ENCODE data around the gene MYO18A.
"Not testable (repeated sequence)": the region's sequence is repeated elsewhere in the genome, so short reads cannot be mapped to it uniquely, and the experiment has no call there.

Gene MYO18A, protein sequence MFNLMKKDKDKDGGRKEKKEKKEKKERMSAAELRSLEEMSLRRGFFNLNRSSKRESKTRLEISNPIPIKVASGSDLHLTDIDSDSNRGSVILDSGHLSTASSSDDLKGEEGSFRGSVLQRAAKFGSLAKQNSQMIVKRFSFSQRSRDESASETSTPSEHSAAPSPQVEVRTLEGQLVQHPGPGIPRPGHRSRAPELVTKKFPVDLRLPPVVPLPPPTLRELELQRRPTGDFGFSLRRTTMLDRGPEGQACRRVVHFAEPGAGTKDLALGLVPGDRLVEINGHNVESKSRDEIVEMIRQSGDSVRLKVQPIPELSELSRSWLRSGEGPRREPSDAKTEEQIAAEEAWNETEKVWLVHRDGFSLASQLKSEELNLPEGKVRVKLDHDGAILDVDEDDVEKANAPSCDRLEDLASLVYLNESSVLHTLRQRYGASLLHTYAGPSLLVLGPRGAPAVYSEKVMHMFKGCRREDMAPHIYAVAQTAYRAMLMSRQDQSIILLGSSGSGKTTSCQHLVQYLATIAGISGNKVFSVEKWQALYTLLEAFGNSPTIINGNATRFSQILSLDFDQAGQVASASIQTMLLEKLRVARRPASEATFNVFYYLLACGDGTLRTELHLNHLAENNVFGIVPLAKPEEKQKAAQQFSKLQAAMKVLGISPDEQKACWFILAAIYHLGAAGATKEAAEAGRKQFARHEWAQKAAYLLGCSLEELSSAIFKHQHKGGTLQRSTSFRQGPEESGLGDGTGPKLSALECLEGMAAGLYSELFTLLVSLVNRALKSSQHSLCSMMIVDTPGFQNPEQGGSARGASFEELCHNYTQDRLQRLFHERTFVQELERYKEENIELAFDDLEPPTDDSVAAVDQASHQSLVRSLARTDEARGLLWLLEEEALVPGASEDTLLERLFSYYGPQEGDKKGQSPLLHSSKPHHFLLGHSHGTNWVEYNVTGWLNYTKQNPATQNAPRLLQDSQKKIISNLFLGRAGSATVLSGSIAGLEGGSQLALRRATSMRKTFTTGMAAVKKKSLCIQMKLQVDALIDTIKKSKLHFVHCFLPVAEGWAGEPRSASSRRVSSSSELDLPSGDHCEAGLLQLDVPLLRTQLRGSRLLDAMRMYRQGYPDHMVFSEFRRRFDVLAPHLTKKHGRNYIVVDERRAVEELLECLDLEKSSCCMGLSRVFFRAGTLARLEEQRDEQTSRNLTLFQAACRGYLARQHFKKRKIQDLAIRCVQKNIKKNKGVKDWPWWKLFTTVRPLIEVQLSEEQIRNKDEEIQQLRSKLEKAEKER (N-terminal part only)

DNA sequence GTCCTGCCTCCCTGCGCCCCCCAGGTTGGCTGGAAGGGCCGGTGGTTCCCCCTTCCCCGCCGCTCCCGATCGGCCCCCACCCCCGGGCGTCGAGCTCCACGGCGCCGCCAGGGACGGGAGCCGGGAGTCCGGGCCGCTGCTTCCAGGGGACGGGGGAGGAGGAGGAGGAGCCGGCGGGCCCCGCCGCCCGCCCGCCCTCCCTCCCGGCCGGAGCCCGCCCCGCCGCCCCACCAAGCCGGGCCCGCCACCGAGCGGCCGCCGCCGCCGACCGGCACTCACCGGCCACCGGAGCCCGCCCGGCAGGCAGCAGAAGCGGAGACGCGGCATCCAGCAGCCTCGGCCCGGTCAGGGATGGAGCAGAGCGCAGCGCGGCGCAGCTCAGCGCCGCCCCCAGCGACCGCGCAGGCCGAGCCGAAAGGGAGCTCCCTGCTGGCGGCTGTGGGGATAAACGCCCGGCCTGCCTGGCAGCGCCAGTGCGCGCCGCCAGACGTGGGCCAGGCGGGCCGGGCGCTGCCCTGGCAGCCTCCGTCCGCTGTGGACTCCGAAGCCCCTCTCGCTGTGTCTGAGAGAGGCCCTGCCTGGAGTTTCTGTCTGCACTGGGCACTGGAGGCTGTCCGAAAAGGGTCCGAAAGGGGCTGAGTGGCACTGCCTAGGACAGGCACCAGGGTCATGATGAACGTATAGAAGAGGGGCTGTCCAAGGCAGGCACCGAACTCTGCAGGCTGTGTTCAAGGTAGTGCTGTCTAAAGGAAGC, at the start of gene MYO18A:
Gene MYO18A (minus strand): TSS at position 365 of the 754 bp plus-strand sequence. CDS start 13,458 bp downstream, outside the sequence.
- DNase-seq (ENCODE audit: low read depth, low spot score) = no peak

DNA sequence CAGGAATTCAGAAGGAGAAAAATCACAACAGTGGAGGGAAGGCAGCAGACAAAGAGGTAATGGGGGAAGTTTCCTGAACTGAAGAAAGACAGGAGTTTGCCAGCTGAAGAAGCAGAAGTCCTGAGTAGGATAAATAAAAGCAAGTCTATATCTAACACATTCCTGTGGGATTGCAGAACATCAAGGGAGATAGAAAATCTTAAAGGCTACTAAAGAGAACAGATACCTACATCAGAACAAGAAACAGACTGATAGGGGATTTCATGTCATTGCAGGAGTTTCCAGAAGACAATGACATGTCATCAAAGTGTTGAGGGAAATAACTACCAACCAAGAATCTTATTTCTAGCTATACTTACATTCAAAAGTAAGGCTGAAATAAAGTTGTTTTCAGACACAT, 45.2 kb upstream of the MYO18A start:
- DNase-seq (ENCODE audit: low read depth, low spot score) = no peak

DNA sequence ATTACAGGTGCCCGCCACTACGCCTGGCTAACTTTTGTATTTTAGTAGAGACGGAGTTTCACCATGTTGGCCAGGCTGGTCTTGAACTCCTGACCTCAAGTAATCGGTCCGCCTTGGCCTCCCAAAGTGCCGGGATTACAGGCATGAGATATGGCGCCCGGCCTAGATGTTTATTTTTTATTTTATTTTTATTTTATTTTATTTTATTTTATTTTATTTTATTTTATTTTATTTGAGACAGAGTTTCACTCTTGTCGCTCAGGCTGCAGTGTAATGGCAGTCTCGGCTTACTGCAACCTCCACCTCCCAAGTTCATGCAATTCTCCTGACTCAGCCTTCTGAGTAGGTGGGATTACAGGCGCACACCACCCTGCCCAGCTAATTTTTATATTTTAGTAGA, 41.1 kb upstream of the MYO18A start:
- DNase-seq (ENCODE audit: low read depth, low spot score) = not testable (repeated sequence)

DNA sequence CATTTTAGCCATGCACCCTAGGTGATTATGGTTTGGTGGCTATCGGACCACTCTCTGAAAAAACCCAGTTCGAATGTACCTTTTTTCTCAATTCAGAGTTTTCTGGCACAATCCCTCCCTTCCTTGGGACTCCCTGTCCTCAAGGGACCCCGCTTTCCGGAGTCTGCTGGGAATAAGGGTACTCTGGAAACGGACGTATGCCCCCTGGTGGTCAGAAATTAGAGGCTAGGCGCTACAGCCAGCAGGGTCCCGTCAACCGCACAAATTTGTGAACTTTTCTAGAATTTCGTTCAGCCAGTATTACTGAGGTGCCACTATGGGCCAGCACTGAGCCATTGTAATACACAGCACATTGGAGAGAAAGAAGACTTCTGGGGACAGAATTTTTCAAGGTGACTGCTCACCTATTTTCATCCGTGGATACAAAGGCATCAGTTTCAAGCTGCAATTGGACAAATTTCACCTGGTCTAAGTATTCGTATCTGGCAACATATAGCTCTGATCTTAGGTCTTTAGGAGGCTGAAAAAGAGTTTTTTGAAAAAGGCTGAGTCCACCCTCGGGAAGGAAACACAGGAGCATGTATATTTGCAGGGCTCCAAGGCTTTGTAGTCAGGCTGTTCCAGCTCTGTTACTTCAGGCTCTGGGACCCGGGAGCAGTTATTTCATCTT, 39.3 kb upstream of the MYO18A start:
- DNase-seq (ENCODE audit: low read depth, low spot score) = peak; percentile 66

DNA sequence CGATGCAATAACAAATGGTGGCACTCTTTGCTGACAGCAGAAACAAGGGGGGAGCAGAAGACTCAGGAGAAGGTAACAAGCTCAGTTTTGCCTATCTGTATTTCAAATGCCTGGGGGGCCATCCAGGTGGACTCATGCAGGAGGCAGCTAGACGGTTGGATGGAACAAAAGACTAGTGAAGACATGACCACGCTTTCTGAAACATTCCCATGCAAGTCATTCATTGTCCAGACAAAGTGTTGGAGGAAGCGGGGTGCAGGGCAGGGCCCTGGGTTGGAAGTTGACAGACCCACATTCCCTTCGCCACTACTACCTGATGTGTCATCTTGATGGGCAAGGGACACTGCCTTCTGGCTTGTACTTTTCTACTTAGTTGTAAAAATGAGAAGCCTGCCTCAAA, 36.7 kb upstream of the MYO18A start:
- no peak for DNase-seq (ENCODE audit: low read depth, low spot score)

DNA sequence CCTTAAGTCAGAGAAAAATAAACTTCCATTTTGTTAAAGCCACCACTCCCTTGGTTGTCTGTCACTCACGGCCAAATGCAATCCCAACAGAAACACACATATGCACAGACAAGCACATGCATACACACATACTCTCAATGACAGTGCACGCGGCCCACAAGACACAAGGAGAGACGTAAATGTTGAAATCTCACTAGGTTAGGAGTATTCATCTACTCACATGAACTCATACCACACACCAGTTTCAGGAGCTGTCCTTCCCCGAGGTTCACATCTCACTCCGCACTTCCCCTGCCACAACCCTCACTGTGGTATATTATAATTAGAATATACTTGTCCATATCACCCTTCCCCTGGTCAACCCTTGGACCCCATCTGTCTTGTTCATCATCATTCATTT, 36.0 kb upstream of the MYO18A start:
- DNase-seq (ENCODE audit: low read depth, low spot score) = no peak

DNA sequence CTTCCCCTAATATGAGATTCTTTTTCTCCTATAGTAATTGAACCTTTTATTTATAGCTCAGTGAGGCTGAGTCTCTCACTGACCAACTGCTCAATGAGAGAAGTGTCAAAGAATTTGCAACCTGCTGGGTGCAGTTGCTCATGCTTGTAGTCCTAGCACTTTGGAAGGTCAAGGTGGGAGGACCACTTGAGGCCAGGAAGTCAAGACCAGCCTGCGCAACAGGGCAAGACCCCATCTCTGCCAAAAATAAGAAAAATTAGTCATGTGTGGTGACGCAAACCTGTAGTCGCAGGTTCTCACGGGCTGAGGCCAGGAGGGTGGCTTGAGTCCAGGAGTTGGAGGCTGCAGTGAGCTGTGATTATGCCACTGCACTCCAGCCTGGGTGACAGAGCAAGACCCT, 35.5 kb upstream of the MYO18A start:
- DNase-seq (ENCODE audit: low read depth, low spot score) = no peak

DNA sequence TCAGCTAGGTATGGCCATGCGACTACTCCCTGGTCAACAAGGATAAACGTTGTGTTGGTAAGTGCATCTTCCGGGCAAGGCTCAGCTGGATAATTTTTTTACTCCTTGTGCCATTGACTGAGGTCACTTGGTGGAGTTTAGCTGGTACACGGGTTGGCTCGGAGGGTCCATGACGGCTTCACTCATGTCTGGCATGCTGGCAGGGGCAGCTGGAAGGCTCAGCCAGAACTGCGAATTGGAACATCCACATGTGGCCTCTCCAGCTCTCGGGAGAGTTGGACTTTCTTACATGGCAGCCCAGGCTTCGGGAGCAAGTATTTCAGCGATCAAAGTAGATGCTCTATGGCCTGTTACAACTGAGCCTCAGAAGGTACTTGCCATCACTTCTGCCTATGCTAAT, 35.0 kb upstream of the MYO18A start:
- no peak for DNase-seq (ENCODE audit: low read depth, low spot score)

DNA sequence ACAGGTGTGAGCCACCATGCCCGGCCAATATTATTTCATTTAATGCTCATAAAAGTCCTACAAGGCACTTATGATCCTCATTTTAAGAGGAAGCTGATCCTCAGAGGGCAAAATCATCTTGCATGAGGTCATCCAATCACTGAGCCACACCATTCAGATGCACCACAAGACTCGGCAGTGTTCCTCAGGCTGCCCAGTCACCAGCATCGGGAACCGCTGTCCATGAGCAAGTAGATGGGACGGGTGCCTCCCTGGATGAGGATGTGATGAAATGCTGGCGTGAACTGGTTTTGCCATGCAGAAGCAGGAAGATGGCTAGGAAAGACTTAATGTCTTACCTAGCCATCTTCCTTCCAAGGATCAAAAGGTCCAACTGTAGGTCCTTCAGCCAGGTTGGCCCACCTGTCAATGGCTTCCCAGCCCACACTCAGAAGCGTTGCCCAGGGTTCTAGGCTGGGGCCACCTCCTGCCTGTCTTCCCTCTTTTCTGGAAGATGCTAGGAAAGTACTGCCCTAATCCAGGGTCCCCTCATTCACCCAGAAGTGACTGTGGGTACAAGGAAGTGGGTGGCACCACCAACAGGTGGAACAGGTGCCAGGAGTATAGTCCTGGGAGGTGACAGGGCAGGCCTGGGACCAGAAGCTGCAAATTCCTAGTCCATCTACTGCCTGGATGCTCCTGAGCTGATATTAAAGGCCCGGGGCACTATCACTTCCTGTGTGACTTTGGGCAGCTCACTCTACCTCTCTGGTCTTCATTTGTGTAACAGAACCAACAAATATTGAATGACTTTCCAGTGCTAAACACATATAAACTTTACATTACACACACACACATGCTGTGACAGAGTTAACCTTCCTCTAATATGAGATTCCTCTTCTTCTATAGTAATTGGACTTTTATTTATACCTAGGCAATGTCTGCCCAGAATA, 34.3 kb upstream of the MYO18A start:
- no peak for DNase-seq (ENCODE audit: low read depth, low spot score)

DNA sequence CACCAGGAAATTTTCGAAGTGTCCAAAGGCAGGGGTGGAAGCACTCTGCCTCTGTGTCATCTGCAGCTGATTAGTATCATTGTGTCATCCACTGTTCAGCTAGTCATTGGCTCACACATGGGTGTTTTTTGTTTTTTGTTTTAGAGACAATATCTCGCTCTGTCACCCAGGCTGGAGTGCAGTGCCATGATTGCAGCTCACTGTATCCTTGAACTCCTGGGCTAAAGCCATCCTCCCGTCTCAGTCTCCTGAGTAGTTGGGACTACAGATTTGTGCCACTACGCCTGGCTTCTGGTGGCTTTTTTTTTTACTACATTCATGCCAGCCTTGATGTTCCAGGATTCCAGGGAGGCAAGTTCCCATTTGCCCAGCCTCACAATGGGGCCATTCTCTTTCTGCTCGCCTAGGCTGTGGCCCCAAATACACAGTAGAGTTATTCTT, 32.5 kb upstream of the MYO18A start:
- no peak for DNase-seq (ENCODE audit: low read depth, low spot score)

DNA sequence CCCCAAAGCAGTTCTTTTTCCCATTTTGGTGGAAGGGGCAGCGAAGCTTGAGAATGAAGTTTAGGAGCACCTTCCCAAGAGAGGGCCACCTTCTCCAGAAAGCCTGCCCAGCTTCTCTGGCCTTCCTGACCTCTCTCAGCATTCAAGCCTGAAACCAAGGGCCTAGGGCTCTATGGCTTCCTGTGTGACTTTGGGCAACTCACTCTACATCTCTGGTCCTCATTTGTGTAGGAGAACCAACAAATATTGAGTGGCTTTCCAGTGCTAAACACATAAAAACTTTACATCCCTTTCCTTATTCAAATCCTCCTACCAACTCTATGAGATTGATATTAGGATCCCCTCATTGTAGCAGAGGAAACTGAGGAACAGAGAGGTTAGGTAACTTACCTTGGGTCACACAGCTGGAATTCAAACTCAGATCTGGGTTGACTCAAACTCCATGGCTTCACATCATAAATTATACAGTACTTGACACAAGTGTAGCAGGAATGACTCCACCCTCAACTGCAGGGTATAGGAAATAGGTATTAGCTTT, 32.0 kb upstream of the MYO18A start:
- no peak for DNase-seq (ENCODE audit: low read depth, low spot score)

DNA sequence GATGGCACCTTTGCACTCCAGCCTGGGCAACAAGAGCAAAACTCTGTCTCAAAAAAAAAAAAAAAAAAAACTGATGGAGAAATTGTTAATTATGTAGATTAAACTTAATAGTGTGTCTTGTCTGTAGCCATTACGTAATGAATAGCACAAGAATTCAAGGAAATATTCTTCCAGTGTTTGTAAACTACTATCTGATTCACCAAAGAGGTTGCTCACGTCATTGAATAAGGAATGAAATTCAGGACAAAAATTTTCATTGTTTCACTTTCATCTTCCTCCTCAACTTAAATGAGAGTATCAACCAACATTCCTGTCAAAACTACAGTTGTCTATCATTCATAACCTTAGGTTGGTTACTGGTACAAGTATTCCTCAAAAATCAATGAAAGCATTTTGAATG, 30.7 kb upstream of the MYO18A start:
- no peak for DNase-seq (ENCODE audit: low read depth, low spot score)

DNA sequence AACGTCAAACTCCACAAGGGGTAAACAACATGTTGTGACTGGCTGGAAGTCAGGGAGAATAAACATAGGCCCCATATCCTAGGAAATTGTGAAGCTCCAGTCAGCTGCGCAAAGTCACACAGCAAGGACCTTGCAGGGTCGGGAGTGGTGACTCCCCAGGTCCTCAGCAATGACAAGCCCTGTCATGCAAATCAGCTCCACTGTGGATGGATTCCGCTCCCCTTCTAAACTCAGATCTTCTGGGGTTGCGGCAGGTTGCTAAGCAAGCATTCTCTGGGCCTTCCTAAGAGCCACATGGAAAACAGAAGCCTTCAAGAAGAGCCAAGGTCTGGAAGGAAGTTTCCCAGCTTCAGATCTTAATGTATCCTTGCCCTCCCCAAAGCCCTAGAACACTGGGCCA, 28.9 kb upstream of the MYO18A start:
- no peak for DNase-seq (ENCODE audit: low read depth, low spot score)

DNA sequence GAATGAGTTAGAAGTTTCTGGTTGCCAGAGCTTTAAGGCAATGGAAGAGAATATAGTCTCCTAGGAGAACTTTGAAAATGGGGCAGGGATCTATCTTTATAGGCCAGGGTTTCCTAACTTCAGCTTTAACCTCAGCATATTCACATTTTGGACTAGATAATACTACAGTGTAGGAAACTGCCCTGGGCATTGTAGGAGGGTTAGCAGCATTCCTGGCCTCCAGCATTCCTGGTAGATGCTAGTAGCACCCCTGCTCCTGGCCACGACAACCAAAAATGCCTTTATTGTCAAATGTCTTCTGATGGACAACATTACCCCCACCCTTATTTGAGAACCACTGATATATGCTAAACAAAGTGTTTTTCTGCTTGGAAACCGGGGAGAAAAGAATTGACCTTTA, 27.8 kb upstream of the MYO18A start:
- no peak for DNase-seq (ENCODE audit: low read depth, low spot score)

DNA sequence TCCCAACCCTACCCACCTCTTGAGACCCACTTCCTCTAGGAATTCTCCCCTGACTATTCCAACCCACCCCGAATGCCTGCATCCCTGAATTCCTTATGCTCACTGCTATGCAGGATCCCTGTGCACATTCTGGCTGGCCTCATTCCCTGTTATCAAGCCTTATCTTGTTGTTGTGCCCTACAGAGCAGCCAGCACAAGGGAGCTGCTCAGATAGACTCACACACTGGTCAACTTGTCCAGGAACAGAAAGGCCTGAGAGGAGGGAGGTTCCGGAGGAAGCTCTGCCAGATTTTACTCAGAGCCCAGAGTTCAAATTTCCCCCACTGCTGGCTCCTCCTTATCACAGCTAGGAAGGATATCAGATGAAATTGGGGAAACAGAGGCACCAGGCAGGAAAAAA, 24.8 kb upstream of the MYO18A start:
- no peak for DNase-seq (ENCODE audit: low read depth, low spot score)

DNA sequence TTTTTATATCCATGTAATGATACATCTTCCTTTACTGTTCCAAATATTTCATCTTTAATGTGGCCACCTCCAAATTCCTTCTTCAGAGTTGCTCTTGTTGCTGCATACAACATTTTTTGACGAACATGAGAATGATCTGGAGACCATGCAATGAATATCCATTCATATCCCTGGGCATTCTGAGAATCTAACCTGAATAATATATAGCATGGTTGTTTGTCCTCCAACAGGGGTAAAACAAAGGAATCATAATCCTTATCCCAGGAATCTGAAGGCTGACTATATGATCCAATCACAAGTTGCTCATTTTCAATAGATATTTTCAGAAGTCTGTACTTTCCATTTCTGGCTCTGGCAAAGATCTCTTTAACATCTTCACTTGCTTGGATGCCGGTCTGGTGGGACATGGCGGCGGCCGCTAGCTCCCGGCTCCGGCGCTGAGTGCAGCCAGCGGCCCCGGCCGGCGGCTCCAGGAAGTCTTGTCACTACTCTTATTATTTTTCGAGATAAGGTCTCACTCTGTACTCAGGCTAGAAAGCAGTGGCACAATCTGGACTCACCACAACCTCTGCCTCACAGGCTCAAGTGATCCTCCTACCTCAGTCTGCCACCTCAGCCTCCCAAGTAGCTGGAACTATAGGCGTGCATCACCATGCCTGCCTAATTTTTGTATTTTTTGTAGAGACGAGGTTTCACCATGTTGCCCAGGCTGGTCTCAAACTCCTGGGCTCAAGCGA, 24.0 kb upstream of the MYO18A start:
- not testable (repeated sequence) for DNase-seq (ENCODE audit: low read depth, low spot score)

DNA sequence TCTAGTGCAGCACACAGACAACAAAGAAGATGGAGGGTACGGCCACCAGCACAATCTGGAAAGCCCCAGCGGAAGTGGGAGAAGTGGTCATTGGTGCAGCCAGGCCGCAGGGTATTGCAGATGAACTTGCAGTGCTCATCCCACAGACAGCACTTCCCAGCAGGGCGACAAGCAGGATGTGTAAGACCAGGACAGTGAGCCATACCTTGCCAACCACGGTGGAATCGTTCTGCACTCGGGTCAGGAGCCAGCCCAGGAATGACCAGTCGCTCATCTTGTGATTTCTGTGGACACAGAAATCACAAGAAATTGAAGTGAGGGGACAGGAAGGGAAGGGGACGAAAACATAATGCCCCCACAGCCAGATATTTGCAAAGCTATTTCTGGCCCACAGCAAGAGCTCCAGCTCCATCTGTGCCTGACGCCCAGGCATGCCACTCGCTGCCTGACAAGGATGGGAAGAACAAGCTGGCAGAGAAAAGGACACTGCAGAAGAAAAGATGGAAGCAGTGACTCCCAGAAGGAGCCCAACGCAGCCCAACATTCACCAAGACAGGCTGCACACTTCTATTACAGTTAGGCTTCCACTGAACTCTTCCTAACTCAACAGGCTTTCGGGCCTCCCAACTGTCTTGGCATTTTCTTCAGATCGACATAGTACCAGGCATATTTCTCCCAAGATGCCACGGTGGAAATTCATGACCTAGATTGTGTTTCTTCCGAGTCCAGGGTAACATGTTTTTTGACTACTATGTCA, 17.5 kb upstream of the MYO18A start:
- DNase-seq (ENCODE audit: low read depth, low spot score) = no peak
